HCT116 (cell line): ENCODE measurements around the gene ESRRG. TPM values are rescaled to one million over a fixed set of nuclear protein-coding genes. Genes with fewer than 3 reads are reported as not detected.

Experiments used
- ATAC-seq: fragments of 200-7000 bp; cut with Tn5 transposase; 2 replicates; pipeline ENCODE4 v1.9.1; 2020; ENCODE audit warnings: mild to moderate bottlenecking, moderate library complexity
- BruUV-seq: library from RNA; stranded (reverse); fragments of 400-500 nt; replicated peaks from 2 replicates; lab custom pipeline; 2021; lab: Mats Ljungman, UMichigan
- CTCF ChIA-PET: fragments of 300-600 bp; sonication (Branson Sonifier 250); formaldehyde crosslinking; loops from one replicate; lab custom pipeline; 2021; ENCODE audit warnings: antibody characterized with exemption; lab: Charles Lee
- POLR2A ChIA-PET: fragments of 300-600, 350-600 bp; sonication (Branson Sonifier 250); formaldehyde crosslinking; loops from one replicate; lab custom pipeline; 2021; ENCODE audit warnings: antibody characterized with exemption; lab: Charles Lee
- RAD21 ChIA-PET, 2 experiments: fragments of 300-600 bp; sonication (Branson Sonifier 250); formaldehyde crosslinking; loops; one replicate each; lab custom pipeline; 2023; ENCODE audit warnings: low total read pairs in 2 of 2; ENCODE audit not compliant: uncharacterized antibody in 2 of 2, unreplicated experiment in 2 of 2, low non-redundant PET in 1 of 2; lab: Charles Lee
- DNase-seq: peaks from one replicate; pipeline ENCODE4 v3.0.0-alpha.2; 2010; ENCODE audit warnings: low read depth, low spot score
- H2AFZ ChIP-seq: fragments of 200-600 bp; shearing (Covaris generic), sonication (generic); 2 replicates; pipeline ENCODE4 v1.6.1; 2017; ENCODE audit warnings: low read depth, mixed run types, mixed read lengths, antibody characterized with exemption, low read length; ENCODE audit not compliant: poor library complexity, severe bottlenecking
- H3K27ac ChIP-seq: 2 replicates; pipeline ENCODE4 v1.5.1; 2012; ENCODE audit warnings: low read depth, low read length
- H3K27me3 ChIP-seq: fragments of 200-600 bp; sonication (generic); 2 replicates; pipeline ENCODE4 v1.6.1; 2016; ENCODE audit warnings: mixed run types, low read length, mixed read lengths; ENCODE audit not compliant: insufficient read depth
- H3K36me3 ChIP-seq, 2 experiments: fragments of 200-500 bp in 1 of 2; fragments of 200-600 bp in 1 of 2; sonication (Bioruptor generic) in 1 of 2; sonication (generic) in 1 of 2; 2 replicates each; pipeline versions ENCODE4 v1.5.1 to v1.6.1; 2014 to 2016; ENCODE audit warnings: low read length in 2 of 2, inconsistent platforms in 1 of 2, mixed read lengths in 1 of 2, mixed run types in 1 of 2; ENCODE audit not compliant: insufficient read depth in 2 of 2, control insufficient read depth in 1 of 2
- H3K4me1 ChIP-seq, 2 experiments: fragments of 200-600 bp in 1 of 2; sonication (generic) in 1 of 2; 2 replicates each; pipeline versions ENCODE4 v1.5.1 to v1.6.1; 2012 to 2017; ENCODE audit warnings: low read length in 2 of 2, inconsistent platforms in 1 of 2, mild to moderate bottlenecking in 1 of 2, mixed read lengths in 1 of 2, mixed run types in 1 of 2, moderate library complexity in 1 of 2; ENCODE audit not compliant: insufficient read depth in 2 of 2, control insufficient read depth in 1 of 2
- H3K4me2 ChIP-seq: fragments of 200-600 bp; sonication (generic); 2 replicates; pipeline ENCODE4 v1.6.1; 2017; ENCODE audit warnings: mixed run types, low read length, mixed read lengths
- H3K4me3 ChIP-seq, 2 experiments: fragments of 200-600 bp in 1 of 2; sonication (generic) in 1 of 2; replicated peaks in 1 of 2; 2 replicates each; pipeline ENCODE4 v1.5.1; 2011 to 2016; ENCODE audit warnings: low read length in 2 of 2, control low read depth in 1 of 2, low read depth in 1 of 2, mild to moderate bottlenecking in 1 of 2, mixed read lengths in 1 of 2, mixed run types in 1 of 2
- H3K79me2 ChIP-seq: fragments of 200-600 bp; sonication (generic); 2 replicates; pipeline ENCODE4 v1.6.1; 2017; ENCODE audit warnings: mild to moderate bottlenecking, mixed run types, low read length, moderate library complexity, mixed read lengths; ENCODE audit not compliant: insufficient read depth
- H3K9ac ChIP-seq: fragments of 200-600 bp; sonication (generic); 2 replicates; pipeline ENCODE4 v1.6.1; 2016; ENCODE audit warnings: low read length, mixed read lengths
- H3K9me2 ChIP-seq: fragments of 200-600 bp; sonication (generic), shearing (Covaris generic); 2 replicates; pipeline ENCODE4 v1.6.1; 2017; ENCODE audit warnings: mixed run types, mild to moderate bottlenecking, moderate library complexity; ENCODE audit not compliant: insufficient read depth
- H3K9me3 ChIP-seq, 2 experiments: fragments of 200-500 bp in 1 of 2; fragments of 200-600 bp in 1 of 2; sonication (Bioruptor generic) in 1 of 2; sonication (generic) in 1 of 2; 2 replicates each; pipeline ENCODE4 v1.6.1; 2014 to 2017; ENCODE audit warnings: low read length in 2 of 2, mixed read lengths in 2 of 2, inconsistent platforms in 1 of 2, low read depth in 1 of 2, mild to moderate bottlenecking in 1 of 2, mixed run types in 1 of 2, moderate library complexity in 1 of 2; ENCODE audit not compliant: control insufficient read depth in 1 of 2, insufficient read depth in 1 of 2
- H4K20me1 ChIP-seq: fragments of 200-600 bp; sonication (generic), shearing (Covaris generic); 2 replicates; pipeline ENCODE4 v1.6.1; 2017; ENCODE audit warnings: mixed run types, mild to moderate bottlenecking, moderate library complexity; ENCODE audit not compliant: insufficient read depth
- CBX3 ChIP-seq: IDR thresholded peaks from 2 replicates; pipeline ENCODE4 v1.6.1; 2012; ENCODE audit warnings: low read depth
- EGR1 ChIP-seq: IDR thresholded peaks from 2 replicates; pipeline ENCODE4 v1.6.1; 2012; ENCODE audit warnings: low read depth
- ELF1 ChIP-seq: IDR thresholded peaks from 2 replicates; pipeline ENCODE4 v1.6.1; 2012; ENCODE audit warnings: low read depth, borderline replicate concordance
- EZH2phosphoT487 ChIP-seq: fragments of 200-600 bp; IDR thresholded peaks from 2 replicates; pipeline ENCODE4 v1.6.1; 2018; ENCODE audit warnings: antibody characterized with exemption, borderline replicate concordance
- FOSL1 ChIP-seq: IDR thresholded peaks from 2 replicates; pipeline ENCODE4 v1.6.1; 2012; ENCODE audit warnings: low read depth
- JUND ChIP-seq: IDR thresholded peaks from 2 replicates; pipeline ENCODE4 v1.6.1; 2012
- POLR2AphosphoS5 ChIP-seq: IDR thresholded peaks from 2 replicates; pipeline ENCODE4 v1.6.1; 2011; ENCODE audit warnings: mild to moderate bottlenecking, low read depth, low read length, moderate library complexity
- SIN3A ChIP-seq: IDR thresholded peaks from 2 replicates; pipeline ENCODE4 v1.6.1; 2012; ENCODE audit warnings: low read depth
- SRF ChIP-seq: IDR thresholded peaks from 2 replicates; pipeline ENCODE4 v1.6.1; 2012; ENCODE audit warnings: low read depth
- ZFX ChIP-seq: fragments of 450-650 bp; IDR thresholded peaks from 2 replicates; pipeline ENCODE4 v1.6.1; 2017
- intact Hi-C: fragments of 100-400 bp; cut with micrococcal nuclease; formaldehyde crosslinking; loops from 2 replicates; pipeline ENCODE4 v1.10.0; 2022
- total RNA-seq: library from RNA; stranded (reverse); gene quantifications from one replicate; pipeline ENCODE4 v1.2.1, GENCODE V29; 2021; ENCODE audit not compliant: unreplicated experiment
- TF ChIP-seq, protein P1 (sequence below): IDR thresholded peaks from 2 replicates; pipeline ENCODE4 v1.6.1; 2012
- TF ChIP-seq, protein P2 (sequence below): IDR thresholded peaks from 2 replicates; pipeline ENCODE4 v1.6.1; 2012
- TF ChIP-seq, protein P3 (sequence below): IDR thresholded peaks from 2 replicates; pipeline ENCODE4 v1.6.1; 2011; ENCODE audit warnings: mild to moderate bottlenecking, low read length, moderate library complexity; ENCODE audit not compliant: insufficient replicate concordance; ENCODE audit errors: extremely low read depth

ESRRG gene
- total RNA-seq, 1 experiment from 2014 or later, result not detected

DNA sequence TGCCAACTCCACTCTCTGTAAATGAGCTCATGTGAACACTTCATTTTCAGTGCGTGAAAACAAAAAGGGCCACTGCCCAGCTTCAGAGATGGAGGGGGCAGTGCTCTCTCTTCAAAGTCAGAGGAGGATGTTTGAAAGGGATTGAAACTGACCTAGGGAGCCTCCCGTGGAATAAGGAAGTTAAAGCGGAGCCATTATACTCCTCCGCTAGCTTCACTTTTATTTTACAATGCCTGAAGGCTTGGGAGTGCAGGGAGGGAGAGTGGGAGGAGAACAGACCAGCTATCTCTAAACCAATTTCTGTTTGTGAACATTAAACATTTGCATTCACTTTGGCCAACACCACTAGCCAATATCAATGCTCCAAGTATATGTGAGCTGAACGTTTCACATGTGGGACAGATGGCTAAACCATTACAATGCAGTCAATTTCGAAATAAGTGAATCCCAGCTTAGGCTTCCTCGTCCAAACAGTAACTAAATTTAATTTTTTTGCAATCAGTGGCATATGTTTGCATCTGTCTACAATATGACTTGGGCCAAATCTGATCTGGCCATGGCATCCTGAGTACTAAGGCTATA, 126.9 kb downstream of the ESRRG start:
- Histone ChIP-seq H3K79me2 (no peaks in the 10 kb centered on the region), H2AFZ (no peak overlapping the region), H3K9me3 (peaks cover 0 to 8% of the 10 kb centered on the region in 2 experiments; a peak in 2 of 4 replicates), H3K4me1 (no peaks in the 10 kb centered on the region), H4K20me1 (no peaks in the 10 kb centered on the region), H3K9ac (no peak overlapping the region), H3K9me2 (no peaks in the 10 kb centered on the region), H3K4me3 (no peak overlapping the region), H3K27ac (no peak overlapping the region), H3K4me2 (no peak overlapping the region), H3K27me3 (no peaks in the 10 kb centered on the region), H3K36me3 (no peaks in the 10 kb centered on the region)
- no peak for DNase-seq
- ChIA-PET CTCF (no interaction called here), RAD21 (no interaction called here), POLR2A (no interaction called here)
- TF ChIP-seq, protein P1, sequence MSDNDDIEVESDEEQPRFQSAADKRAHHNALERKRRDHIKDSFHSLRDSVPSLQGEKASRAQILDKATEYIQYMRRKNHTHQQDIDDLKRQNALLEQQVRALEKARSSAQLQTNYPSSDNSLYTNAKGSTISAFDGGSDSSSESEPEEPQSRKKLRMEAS, result no peak
- TF ChIP-seq, protein P2, sequence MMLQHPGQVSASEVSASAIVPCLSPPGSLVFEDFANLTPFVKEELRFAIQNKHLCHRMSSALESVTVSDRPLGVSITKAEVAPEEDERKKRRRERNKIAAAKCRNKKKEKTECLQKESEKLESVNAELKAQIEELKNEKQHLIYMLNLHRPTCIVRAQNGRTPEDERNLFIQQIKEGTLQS, result no peak
- intact Hi-C loops, result no loop called here
- ATAC-seq, result no peak
- no TSS peak for BruUV-seq

GRCh38 chr1:216587715-216588114, 135.5 kb downstream of the ESRRG start:
- ATAC-seq, result no peak
- no peak overlapping the region for H3K9ac ChIP-seq
- TF ChIP-seq EGR1, result no peak
- TF ChIP-seq CBX3, result no peak
- TF ChIP-seq EZH2phosphoT487, result no peak
- TF ChIP-seq, protein P3, sequence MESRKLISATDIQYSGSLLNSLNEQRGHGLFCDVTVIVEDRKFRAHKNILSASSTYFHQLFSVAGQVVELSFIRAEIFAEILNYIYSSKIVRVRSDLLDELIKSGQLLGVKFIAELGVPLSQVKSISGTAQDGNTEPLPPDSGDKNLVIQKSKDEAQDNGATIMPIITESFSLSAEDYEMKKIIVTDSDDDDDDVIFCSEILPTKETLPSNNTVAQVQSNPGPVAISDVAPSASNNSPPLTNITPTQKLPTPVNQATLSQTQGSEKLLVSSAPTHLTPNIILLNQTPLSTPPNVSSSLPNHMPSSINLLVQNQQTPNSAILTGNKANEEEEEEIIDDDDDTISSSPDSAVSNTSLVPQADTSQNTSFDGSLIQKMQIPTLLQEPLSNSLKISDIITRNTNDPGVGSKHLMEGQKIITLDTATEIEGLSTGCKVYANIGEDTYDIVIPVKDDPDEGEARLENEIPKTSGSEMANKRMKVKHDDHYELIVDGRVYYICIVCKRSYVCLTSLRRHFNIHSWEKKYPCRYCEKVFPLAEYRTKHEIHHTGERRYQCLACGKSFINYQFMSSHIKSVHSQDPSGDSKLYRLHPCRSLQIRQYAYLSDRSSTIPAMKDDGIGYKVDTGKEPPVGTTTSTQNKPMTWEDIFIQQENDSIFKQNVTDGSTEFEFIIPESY, result no peak
- TF ChIP-seq SIN3A, result no peak
- TF ChIP-seq, protein P1, result no peak
- TF ChIP-seq ELF1, result no peak
- TF ChIP-seq, protein P2, result no peak
- no peak for TF ChIP-seq SRF
- no peak for TF ChIP-seq POLR2AphosphoS5
- no peak for TF ChIP-seq FOSL1
- no peak for TF ChIP-seq ZFX
- TF ChIP-seq JUND, result no peak
- TF ChIP-seq, all 23 proteins: peak for 0
- Histone ChIP-seq H3K9me3 (no peaks in the 10 kb centered on the region; a peak in 1 of 4 replicates), H3K27me3 (no peaks in the 10 kb centered on the region), H2AFZ (no peak overlapping the region), H3K4me2 (no peak overlapping the region), H4K20me1 (no peaks in the 10 kb centered on the region), H3K4me3 (no peak overlapping the region), H3K9me2 (no peaks in the 10 kb centered on the region), H3K36me3 (no peaks in the 10 kb centered on the region), H3K4me1 (no peaks in the 10 kb centered on the region), H3K27ac (no peak overlapping the region), H3K79me2 (no peaks in the 10 kb centered on the region)
- no peak for DNase-seq
- ChIA-PET CTCF (no interaction called here), POLR2A (no interaction called here), RAD21 (no interaction called here)
- intact Hi-C loops, result no loop called here
- BruUV-seq, result no TSS peak
